C4-2B (cell line): Measurements from ENCODE around the gene DNAJB5.

Experiments
- CTCF ChIP-seq: fragments of 450-650 bp; conservative IDR thresholded peaks from 2 replicates; pipeline ENCODE4 v1.5.1; 2017; ENCODE audit warnings: mild to moderate bottlenecking
- ZFX ChIP-seq: fragments of 450-650 bp; IDR thresholded peaks from 2 replicates; pipeline ENCODE4 v1.6.1; 2017

DNA sequence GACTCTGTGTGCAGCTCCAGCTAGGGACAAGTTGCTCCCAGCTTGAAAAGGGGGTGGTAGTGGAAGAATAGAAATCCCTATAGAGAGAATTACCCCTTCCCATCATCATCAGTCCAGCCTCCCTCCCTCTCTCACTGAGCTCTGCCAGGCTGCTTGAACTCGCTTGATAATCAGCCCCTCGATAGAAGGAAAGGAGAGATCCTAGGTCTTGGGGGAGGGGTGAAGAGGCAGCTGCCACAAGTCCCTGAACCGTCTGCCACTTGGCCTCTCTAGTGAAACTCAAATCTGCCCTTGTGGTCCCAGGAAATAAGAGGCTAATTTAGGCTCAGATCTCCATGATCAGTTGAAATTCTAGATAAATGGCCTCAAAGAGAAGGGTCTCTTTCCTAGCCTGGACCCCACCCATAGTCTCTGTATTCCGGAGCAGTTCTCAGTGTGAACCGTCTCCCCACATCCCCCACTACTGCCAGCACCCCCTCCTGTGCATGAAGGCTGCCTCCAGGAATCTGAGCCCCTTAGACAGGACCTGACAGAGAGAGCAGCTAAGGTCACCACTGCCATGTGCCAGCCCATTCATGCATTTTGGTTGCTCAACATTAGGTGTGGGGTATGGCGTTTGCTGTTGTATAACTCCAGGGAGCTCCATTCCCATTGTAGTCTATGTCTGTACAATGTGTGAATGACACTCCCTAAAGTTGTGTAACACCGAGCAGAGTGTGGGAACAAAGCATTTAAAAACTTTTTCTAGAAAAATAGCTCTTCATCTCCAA is 5.5 kb downstream of the DNAJB5 start:
- no peak for TF ChIP-seq CTCF
- TF ChIP-seq ZFX: no peak
